HG03342 (cell line): ENCODE results near the gene ZFHX3.

Experiments
- ATAC-seq: cut with Tn5 transposase; IDR thresholded peaks from one replicate; pipeline ENCODE4 v1.9.1; 2021; ENCODE audit warnings: mild to moderate bottlenecking, moderate library complexity; ENCODE audit not compliant: unreplicated experiment

ZFHX3 gene

GRCh38 chr16:72983241-72983640, 64.7 kb downstream of the ZFHX3 start:
- no peak for ATAC-seq

- no peak for ATAC-seq
These were observed 68.0 kb downstream of the ZFHX3 start for GRCh38 chr16:72979974-72980373.

DNA sequence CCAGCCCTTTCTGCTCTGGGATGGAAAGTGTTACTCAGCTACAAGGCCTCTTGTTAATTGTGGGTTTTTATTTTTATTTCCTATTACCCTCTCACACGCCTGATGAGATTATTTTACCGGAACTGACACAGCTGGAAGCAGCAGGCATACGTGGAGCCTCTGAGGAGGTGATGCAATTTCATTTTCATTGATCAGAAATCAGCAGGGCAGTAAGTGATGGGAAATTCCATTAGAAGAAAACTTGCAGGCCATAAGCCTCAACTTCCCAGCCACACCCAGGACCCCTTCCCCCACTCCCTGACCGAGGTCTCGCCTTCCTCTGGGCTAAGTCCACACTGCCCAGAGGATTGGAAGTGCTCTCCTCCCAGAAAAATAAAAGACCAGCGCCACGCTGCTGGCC, 69.7 kb downstream of the ZFHX3 start:
- no peak for ATAC-seq

GRCh38 chr16:72977127-72977526, 70.8 kb downstream of the ZFHX3 start:
- no peak for ATAC-seq

- ATAC-seq, result no peak
These were observed 71.4 kb downstream of the ZFHX3 start for GRCh38 chr16:72976438-72977064.

DNA sequence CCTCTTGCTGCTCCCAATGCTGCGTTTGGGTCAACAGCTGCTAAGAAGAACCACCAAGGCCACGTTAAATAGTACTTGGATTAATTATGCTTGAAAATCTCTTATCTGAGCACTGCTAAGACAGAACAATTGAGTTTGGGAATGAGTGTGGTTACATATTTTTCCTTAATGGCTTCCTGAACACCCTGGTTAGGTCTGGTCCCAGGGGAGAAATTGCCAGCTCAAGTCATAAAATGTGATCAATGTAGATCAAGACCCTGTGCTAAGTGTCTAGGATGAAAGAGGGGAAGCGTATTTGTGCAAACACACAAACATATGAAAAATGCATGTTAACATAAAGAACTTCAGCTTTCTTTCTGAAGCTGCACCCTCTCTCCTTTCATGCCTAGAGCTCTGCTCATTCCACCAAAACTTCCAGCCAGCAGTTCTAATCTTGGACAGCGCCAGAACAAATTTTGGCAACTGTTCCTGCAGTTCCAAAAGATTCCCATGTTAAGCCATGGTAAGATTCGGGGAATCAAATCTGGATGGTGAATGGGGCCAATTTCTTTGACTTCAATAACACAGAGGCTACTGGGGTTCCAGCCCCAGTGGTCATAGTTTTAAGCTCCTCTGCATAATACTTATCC, 72.0 kb downstream of the ZFHX3 start:
- ATAC-seq, result no peak

GRCh38 chr16:72974142-72974769, 73.7 kb downstream of the ZFHX3 start:
- no peak for ATAC-seq

- no peak for ATAC-seq
These were observed 74.9 kb downstream of the ZFHX3 start for GRCh38 chr16:72972878-72973571.

- ATAC-seq, result no peak
These were observed 76.6 kb downstream of the ZFHX3 start for GRCh38 chr16:72971370-72971769.

- ATAC-seq, result no peak
These were observed 77.3 kb downstream of the ZFHX3 start for GRCh38 chr16:72970656-72971055.

GRCh38 chr16:72969812-72970211, 78.1 kb downstream of the ZFHX3 start:
- ATAC-seq, result no peak

DNA sequence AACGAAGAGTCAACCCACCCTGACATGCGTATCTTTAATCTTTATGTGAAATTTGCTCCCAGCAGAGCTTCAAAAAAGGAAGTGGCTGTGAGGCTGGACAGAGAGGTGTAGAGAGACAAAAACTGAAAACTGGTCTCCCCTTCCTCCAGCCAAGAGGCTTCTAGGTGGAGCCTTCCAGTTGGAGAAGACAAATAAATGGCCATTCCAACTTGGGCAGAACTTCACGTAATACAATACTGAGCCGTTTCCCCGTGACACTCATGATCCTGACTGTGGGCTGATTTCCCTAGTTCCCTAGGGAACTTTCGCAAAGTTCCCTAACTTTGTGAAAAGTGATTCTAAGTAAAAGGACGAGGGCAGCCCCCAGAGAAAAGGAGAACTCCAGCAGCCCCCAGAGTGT, 78.8 kb downstream of the ZFHX3 start:
- no peak for ATAC-seq

DNA sequence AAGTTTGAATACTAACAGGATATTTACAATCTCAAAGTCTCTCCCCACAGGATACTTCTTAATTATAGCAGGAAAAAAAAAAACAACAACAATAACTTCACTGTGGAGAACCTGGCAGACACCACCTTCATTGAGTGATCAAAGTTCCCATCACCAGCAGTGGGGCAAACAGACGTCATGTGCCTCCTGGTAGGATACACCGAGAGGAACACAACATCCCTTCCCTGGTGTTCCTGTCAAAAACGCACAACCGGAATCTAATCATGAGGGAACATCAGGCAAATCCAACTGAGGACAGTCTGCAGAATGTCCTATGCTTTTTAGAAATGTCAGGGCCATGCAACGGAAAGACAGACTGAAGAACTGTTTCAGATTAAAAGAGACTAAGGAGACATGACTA, 80.0 kb downstream of the ZFHX3 start:
- ATAC-seq, result no peak

GRCh38 chr16:72963533-72964315, 84.2 kb downstream of the ZFHX3 start:
- no peak for ATAC-seq

GRCh38 chr16:72962347-72962746, 85.6 kb downstream of the ZFHX3 start:
- no peak for ATAC-seq

GRCh38 chr16:72961863-72962262, 86.1 kb downstream of the ZFHX3 start:
- no peak for ATAC-seq

- ATAC-seq, result no peak
These were observed 86.7 kb downstream of the ZFHX3 start for GRCh38 chr16:72961115-72961832.

GRCh38 chr16:72960101-72960500, 87.8 kb downstream of the ZFHX3 start:
- ATAC-seq, result no peak

- no peak for ATAC-seq
These were observed 88.5 kb downstream of the ZFHX3 start for GRCh38 chr16:72959301-72959996.
